Glutamatergic neuron (in vitro differentiated cells): Measurements from ENCODE around the gene PEX10. TPM values are rescaled to one million over a fixed set of nuclear protein-coding genes. Genes with fewer than 3 reads are reported as not detected.

Experiments used
- DNase-seq: peaks from one replicate; pipeline ENCODE4 v3.0.0; 2022
- H3K27ac Mint-ChIP-seq: one replicate; pipeline ENCODE4 v1.8.0; 2020; ENCODE audit warnings: mild to moderate bottlenecking, mixed read lengths, inconsistent platforms; ENCODE audit not compliant: unreplicated experiment
- H3K27me3 Mint-ChIP-seq: one replicate; pipeline ENCODE4 v1.8.0; 2020; ENCODE audit warnings: mild to moderate bottlenecking, moderate library complexity, mixed read lengths, inconsistent platforms; ENCODE audit not compliant: unreplicated experiment
- H3K36me3 Mint-ChIP-seq: one replicate; pipeline ENCODE4 v1.8.0; 2020; ENCODE audit warnings: mild to moderate bottlenecking, mixed read lengths, inconsistent platforms; ENCODE audit not compliant: unreplicated experiment
- H3K4me1 Mint-ChIP-seq: one replicate; pipeline ENCODE4 v1.8.0; 2020; ENCODE audit warnings: mild to moderate bottlenecking, low read depth, mixed read lengths, inconsistent platforms; ENCODE audit not compliant: unreplicated experiment
- H3K4me3 Mint-ChIP-seq: one replicate; pipeline ENCODE4 v1.8.0; 2020; ENCODE audit warnings: mild to moderate bottlenecking, mixed read lengths, inconsistent platforms; ENCODE audit not compliant: unreplicated experiment
- H3K9me3 Mint-ChIP-seq: one replicate; pipeline ENCODE4 v1.8.0; 2020; ENCODE audit warnings: mild to moderate bottlenecking, moderate library complexity, mixed read lengths, inconsistent platforms; ENCODE audit not compliant: unreplicated experiment
- CTCF ChIP-seq: fragments of 200-600 bp; sonication (generic); IDR thresholded peaks from one replicate; pipeline ENCODE4 v1.5.0; 2021; ENCODE audit not compliant: partially characterized antibody, unreplicated experiment
- total RNA-seq: library from RNA; stranded (reverse); fragmentation: NEBNext Ultra II Directional; extraction: Animal tissue kit (Norgen Biotek cat#: 25700); gene quantifications from one replicate; pipeline ENCODE4 v1.2.1, GENCODE V29; 2021; ENCODE audit not compliant: unreplicated experiment

The PEX10 gene
- total RNA-seq, 1 donor from 2014 or later = 14.0 TPM

GRCh38 chr1:2435746-2436355 is 23.5 kb upstream of the PEX10 start:
- H3K4me1 Mint-ChIP-seq = peaks cover 18% of the 10 kb centered on the region
- H3K27ac Mint-ChIP-seq = no peak overlapping the region
- no peak overlapping the region for H3K4me3 Mint-ChIP-seq
- no peaks in the 10 kb centered on the region for H3K36me3 Mint-ChIP-seq
- peaks cover 4% of the 10 kb centered on the region for H3K27me3 Mint-ChIP-seq
- DNase-seq = no peak
- no peak for TF ChIP-seq CTCF
- H3K9me3 Mint-ChIP-seq = peaks cover 6% of the 10 kb centered on the region

DNA sequence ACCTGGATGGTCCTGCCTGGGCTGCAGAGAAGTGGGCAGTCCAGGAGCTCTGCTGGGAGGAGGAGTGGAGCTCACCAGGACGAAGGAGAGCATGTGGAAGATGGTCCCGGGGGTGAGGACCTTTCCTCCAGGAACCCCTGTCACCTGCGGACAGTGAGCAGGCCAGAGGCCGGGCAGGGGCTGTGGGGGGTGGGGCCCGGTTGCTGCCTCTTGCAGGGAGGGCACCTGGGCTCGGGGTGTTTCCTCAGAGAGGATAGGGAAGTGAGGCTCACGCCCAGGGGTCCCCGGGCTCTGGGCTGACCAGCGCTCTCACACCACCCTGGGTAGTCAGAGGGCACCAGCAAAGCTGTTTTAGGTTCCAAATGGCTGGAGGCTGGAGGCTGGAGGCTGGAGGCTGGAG is 22.7 kb upstream of the PEX10 start:
- Mint-ChIP-seq H3K4me3 (no peak overlapping the region), H3K27ac (no peak overlapping the region), H3K36me3 (no peaks in the 10 kb centered on the region), H3K27me3 (peaks cover 4% of the 10 kb centered on the region), H3K4me1 (peaks cover 18% of the 10 kb centered on the region), H3K9me3 (peaks cover 6% of the 10 kb centered on the region)
- DNase-seq = no peak
- no peak for TF ChIP-seq CTCF

DNA sequence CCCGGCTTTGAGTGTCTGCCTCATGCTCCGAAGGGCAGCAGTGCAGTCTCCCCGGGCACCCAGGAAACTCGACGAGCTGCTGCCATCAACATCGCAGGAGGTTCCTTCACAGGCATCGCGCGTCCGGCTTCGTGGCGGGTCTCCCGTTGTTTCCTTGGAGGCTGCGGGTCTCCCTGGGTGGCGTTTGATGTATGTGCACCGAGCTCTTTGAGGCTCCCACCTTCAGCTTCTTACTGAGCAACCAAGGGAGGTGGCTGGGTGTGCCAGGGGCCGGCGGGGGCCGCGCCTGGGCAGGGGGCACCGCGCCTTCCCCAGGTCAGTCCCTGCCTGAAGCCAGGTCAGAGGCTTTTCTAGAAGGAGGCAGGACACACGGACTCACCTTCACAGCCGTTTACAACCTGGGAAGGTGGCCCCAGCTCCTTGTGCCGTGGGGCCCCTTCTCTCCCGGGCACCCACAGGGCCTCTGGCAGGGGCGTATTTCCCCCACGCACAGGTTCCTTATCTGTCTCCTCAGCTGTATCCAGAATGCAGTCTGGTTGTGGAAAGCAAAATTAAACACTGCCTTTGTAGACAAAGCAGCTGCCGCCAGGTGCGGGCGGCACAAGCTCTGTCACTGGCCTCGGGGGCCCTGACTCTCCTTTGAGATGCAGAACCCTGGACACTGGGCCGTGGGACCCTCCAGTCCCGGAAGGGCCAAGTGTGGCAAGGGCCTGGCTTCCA is 21.7 kb upstream of the PEX10 start:
- H3K27ac Mint-ChIP-seq = no peak overlapping the region
- H3K9me3 Mint-ChIP-seq = peaks cover 2% of the 10 kb centered on the region
- no peak for DNase-seq
- no peak for TF ChIP-seq CTCF
- H3K4me1 Mint-ChIP-seq = peaks cover 11% of the 10 kb centered on the region
- H3K27me3 Mint-ChIP-seq = no peaks in the 10 kb centered on the region
- H3K36me3 Mint-ChIP-seq = no peaks in the 10 kb centered on the region
- no peak overlapping the region for H3K4me3 Mint-ChIP-seq

DNA sequence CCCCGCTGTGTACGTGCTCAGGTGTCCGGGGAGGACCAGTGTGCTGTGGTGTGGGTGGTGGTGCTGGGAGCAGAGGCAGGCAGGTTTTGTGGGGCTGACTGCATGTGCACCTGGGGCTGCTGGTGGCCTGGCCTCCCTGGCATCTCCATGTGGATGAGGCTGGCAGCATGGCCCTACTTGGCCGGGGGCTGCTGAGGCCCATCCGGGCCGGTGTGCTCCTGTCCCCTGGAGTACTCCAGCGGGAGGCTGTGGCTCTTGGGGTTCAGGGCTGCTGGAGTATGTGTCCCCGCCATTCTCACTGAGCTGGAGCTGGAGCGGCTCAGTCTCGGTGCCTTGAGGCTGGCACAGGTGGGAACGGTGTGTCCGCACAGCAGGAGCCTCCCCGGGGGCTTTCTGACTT is 20.8 kb upstream of the PEX10 start:
- H3K9me3 Mint-ChIP-seq = peaks cover 2% of the 10 kb centered on the region
- H3K27ac Mint-ChIP-seq = no peak overlapping the region
- H3K4me1 Mint-ChIP-seq = peaks cover 11% of the 10 kb centered on the region
- no peaks in the 10 kb centered on the region for H3K27me3 Mint-ChIP-seq
- DNase-seq = no peak
- no peak overlapping the region for H3K4me3 Mint-ChIP-seq
- TF ChIP-seq CTCF = no peak
- H3K36me3 Mint-ChIP-seq = no peaks in the 10 kb centered on the region

DNA sequence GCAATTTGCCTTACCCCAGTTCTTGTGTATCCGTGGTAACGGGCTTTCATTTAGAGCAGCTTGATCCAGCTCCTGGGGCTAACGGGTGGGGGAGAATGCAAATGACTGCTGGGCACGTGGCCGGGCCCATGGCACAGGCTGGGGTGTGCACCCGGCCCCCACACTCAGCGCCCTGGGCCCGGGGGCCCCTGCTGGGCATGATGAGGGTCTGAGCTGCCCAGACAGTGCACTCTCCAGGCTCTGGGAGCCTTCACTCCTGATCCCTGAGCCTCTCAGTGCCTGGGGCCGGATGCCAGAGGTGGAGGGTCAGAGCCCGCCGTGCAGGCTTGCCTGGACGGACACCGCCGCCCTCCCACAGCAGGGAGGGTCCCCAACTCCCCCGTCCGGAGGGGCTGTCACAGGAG is 20.1 kb upstream of the PEX10 start:
- TF ChIP-seq CTCF = no peak
- Mint-ChIP-seq H3K27me3 (no peaks in the 10 kb centered on the region), H3K4me3 (no peak overlapping the region), H3K27ac (no peak overlapping the region), H3K4me1 (peaks cover 6% of the 10 kb centered on the region), H3K36me3 (no peaks in the 10 kb centered on the region), H3K9me3 (peaks cover 2% of the 10 kb centered on the region)
- DNase-seq = no peak
